HG02943 (cell line): ENCODE data around the gene POLN.

Experiments
- ATAC-seq: cut with Tn5 transposase; IDR thresholded peaks from one replicate; pipeline ENCODE4 v1.9.1; 2021; ENCODE audit warnings: mild to moderate bottlenecking, low read depth, moderate library complexity; ENCODE audit not compliant: unreplicated experiment

Gene POLN

DNA sequence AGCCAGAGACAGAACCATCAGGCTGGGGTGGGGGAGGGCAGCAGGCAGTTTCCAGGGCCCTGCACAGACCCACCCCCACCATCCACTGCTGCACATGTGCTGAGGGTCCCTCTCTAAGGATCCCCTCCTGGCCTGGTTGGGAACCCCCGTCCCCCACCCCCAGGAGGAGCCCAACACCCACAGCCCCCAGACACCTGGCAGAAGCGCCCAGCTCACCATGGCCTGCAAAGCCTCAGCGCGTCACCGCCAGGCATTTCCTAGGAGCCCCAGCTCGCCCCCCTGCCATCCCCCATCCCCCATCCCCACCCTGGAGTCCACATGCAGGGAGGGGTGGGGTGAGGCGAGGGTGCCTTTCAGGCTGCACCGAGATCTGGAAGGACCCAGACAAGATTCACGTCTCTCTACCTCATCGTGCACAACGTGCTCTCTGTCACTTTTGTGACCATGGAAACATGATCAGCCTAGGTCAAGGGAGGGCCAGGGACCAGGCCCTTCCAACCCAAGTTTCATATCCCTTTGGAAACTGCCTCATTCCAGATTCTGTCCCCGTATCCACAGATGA is 10.7 kb upstream of the POLN start:
- no peak for ATAC-seq

DNA sequence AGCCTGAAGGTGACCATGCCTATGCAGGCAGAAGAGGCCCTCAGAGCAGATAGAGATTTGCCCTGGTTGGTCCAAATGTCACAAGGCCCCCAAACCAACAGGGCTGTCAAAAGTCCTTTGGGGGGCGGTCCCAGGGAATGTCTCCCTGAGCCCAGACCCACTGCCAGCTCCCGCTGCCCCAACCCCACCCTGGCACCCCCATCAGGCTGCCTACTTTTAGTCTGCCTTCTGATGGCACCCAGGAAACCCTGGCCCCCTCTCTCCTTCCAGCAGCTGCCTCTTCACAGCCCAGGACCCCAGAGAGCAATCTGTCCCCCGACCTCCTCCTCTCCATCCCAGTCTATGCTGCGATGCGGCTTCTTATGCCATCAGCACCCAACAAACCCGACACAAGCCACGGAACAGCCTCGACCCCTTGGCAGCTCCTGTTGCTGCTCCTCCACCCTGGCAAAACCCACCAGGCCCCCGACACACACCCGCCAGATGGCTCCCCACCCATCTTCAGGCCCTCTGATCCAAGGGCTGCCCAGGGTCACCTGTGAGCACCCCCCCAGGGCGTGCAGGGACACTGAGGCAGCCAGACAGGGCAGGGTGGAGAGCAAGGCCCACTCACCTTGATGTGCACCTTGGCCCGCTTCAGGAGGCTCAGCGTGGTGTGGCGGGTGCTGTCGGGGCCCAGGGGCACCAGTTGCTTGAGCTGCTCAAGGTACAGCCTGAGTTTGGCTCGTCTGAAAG is 10.0 kb upstream of the POLN start:
- ATAC-seq, result no peak

DNA sequence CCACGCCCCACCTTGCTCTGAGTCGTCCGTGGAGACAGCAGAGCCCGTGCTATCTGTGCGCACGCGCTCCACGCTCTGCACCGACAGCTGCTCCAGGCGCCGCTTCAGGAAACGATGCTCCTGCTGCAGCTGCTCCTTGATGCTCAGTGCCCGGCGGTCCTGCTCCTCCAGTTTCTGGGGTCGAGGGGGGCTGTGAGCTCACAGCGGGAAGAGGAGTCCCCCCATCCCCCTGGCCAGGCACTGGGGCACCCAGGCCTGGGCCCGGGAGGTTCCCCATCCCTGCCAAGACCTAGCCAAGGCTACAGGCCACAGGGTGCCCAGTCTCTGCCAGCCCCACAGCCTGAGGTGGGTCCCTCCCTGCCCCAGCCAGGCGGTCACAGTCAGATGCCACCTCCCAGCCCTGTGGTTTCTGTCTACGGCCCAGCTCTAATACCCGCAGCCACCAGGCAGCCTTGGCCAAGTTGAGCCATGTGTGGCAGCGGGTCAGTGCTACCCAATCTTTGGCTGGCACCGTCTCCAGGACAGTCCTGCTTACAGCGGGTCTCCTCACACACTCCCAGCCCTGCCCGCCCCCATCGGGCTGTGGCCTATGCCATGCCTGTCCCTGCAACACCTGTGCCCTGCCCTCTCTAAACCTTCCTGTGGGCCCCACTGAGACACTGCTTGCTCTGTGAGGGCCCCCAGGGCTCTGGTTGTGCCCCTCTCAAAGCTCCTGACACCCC is 9.3 kb upstream of the POLN start:
- ATAC-seq, result no peak

DNA sequence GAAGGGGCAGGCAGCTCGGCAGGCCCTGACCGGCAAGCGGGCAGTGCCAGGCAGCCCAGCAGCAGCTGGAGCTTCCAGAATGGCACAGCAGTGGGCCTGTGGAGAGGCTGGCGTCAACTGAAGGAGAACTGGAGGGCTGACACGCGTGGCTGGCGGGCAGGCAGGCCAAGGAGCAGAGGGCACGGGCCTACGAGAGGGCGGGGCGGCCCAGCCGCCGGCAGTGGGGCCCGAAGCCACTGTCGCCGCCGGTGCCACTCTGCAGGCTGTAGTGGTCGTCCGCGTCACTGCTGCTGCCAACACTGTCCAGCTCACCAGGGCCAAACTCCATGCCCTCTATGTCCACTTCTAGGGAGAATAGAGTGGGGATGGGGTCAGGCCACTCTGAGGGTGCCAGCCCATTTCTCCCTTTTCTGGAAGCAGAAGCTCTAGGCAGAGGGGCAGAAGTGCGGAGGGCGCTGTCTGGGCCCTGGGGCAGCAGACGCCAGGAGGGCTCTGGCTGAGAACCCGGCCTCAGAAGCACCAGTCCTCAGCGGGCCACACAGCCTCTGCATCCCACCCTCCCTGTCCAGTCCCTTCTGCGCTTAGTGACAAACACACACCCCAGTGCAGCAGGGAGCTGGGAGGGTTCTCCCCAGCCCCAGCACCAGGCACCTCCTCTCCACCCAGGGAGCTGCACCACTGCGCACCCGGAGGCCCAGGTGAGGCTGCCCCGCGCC is 8.6 kb upstream of the POLN start:
- no peak for ATAC-seq

DNA sequence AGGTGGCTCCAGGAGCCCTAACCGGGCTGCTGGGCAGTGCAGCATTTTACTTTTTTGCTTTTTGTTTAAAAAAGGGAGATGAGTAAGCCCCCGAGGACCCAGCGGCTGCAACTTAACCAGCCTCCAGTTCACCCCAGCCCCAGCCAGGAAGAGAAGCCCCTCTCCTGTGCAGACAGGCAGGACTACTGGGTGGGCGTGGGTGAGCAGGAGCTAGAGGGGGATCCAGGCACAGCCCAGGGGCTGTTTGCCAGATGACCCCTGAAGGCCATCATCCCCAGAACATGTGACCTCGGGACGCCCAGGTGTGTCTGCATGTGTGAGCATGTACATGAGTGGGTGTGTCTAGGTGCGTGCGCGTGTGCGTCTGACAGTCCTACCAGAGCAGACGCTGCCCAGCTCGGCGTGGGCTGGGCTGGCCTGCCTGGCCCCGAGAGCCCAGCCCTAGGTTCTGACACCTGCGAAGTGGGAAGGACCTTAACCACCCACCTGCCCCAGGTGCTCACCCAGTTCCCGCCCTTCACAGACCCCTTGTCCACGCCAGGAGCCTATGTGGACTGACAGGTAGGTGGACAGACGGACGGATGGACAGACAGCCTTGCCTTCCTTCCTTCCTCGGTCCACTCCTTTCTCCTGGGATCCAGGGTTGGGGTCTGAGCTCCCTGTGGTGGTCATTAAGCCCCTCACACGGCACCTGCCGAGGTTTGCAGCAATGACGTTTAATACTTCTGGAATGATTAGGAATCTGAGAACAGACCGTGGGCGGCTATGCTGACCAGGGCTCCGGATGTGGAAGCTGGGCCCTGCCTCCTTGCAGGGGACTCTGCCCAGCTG is 7.8 kb upstream of the POLN start:
- ATAC-seq, result no peak

DNA sequence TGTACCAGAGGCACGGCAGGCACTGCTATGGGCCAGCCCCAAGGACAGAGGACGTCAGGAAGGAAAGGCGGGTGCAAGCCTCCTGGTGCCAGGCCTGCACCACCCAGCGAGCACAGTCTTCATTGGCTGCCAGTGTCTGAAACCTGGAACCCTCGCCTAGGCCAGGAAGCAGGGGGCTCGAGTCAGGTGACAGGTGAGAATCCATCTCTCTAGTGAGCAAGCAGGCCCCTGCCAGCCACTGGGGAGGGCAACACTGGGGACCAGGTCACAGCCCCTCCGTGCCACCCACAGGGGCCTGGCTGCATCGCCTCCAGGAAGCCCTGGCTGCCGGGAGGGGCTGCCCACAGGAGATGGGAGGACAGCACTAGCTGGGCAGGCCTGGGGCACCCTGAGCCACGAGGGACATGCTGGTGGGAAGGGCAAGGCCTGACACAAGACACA is 6.9 kb upstream of the POLN start:
- no peak for ATAC-seq

DNA sequence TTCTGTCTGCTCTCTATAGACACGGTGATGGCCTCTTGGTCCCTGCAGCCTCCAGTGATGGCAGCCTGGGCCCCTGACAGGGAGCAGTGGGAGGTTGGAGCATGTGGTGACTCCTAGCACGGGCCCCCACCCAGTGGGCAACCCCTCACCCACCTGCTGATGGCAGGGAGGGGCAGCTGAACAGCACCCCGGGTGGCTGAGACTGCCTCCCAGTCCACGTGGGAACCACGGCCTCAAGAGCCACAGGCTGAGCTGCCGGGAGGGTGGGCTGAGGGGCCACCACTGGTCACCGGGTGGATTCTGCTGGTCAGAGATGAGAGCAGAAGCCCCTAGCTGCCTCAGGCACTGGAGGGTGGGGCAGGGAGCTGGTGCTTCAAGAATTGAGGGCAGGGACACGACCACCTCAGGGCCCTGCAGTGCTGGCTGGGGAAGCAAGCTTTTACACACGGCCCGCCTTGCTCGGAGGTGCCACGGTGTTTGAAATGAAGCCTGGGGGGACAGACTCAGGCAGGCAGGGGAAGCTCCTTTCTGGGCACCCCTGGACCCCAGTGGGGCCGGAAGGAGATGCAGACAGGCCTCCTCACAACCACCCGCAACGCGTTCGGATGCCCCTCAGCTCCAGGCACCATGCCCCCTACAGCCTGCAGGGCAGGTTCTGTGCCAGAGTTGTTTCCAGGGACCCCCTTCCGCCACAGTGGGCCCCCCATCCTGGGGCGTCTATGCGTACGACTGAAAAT is 6.3 kb upstream of the POLN start:
- ATAC-seq, result no peak

DNA sequence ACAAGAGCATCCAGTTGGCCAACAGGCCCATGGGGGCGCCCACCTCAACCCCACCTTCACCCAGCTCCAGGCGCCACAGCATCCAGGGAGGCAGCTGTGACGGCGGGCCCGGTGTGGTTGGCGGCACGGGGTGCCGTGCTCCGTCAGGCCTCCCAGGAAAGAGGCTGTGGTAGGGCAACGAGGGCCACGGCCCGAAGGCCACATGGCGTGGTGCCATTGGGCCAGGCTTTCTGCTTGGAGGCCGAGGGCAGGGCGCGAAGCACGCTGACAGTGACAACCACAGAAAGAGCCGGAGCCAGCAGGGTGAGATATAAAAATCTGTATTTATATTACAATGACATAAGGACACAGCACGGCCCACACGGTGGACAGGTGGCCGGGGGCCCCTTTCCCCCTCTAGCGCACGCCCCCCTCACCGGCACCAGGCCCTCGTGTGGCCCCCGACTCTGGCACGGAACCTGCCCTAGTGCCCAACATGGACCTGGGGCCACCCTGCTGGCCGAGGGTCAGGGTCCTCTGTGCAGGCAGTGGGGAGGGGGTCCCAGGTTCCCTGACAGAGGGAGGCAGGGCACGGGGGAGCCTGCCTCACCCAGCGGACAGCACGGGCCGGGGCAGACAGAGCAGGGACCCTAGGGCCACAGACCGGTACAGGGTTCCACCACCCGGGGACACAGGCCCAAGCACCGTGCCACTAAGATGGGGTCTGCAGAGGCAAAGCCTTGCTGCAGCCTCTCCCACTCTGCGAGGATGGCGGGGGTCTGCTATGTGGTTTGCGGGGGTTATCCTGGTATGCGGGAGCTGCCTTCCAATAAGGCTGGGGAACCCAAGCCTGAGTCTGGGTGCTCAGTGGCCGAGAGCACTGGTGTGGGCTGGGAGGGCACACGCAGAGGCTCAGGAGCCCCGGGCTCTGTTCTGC is 5.5 kb upstream of the POLN start:
- ATAC-seq, result no peak

DNA sequence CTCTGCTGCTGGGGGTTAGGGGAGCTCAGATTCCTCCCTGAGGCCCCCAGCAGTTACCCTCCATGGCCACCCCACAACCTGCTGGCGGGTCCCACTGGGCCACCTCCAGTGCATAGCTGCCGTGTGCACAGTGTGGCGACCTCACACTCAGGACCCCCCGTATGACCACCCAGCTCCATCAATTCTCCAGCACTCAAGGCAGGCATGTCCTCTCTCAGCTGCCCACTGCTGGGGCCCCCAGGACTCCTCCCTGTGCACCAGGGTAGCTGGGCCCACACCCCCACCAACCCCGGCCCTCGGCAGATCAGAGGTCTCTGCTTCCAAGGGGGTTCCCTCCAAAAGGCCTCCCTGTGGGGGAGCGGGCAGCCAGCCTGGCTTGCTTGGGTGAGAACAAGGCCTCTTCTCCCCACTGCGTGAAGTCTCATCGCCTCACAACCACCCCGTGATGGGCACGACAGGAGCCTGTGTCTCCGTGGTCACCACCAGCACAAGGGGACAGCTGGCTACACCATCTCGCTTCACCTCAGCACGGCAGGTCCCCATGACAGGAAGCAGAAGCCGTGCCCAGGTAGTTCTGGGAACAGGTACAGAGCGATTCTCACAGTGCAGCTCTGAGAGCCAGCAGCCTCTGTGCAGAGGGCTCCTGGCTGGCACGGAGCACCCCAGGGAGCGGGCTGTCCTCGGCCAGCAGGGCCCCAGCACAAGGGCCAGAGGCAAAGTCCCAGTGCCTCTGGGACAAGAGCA is 4.6 kb upstream of the POLN start:
- no peak for ATAC-seq

DNA sequence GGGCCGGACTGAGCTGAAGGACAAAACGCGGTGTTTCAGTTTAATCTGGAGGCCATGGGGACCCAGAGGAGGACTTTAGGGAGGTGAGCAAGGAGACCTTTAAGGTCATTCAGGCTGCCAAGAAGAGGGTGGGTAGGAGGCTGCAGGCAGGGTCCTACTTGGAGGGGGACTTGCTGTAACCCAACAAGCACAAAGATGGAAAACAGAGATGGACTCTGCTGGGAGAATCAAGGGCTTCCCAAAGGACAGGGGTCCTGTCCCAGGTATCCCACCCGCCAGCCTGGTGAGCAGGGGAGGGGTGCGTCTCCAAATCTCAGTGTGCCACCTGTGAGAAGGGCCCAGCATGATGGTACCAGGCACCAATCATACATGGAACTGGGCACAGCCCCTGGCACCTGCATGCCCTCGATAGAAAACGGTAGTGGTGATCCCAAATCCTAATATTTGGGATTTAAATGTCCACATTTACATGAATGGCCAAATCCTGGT is 3.9 kb upstream of the POLN start:
- ATAC-seq, result no peak

DNA sequence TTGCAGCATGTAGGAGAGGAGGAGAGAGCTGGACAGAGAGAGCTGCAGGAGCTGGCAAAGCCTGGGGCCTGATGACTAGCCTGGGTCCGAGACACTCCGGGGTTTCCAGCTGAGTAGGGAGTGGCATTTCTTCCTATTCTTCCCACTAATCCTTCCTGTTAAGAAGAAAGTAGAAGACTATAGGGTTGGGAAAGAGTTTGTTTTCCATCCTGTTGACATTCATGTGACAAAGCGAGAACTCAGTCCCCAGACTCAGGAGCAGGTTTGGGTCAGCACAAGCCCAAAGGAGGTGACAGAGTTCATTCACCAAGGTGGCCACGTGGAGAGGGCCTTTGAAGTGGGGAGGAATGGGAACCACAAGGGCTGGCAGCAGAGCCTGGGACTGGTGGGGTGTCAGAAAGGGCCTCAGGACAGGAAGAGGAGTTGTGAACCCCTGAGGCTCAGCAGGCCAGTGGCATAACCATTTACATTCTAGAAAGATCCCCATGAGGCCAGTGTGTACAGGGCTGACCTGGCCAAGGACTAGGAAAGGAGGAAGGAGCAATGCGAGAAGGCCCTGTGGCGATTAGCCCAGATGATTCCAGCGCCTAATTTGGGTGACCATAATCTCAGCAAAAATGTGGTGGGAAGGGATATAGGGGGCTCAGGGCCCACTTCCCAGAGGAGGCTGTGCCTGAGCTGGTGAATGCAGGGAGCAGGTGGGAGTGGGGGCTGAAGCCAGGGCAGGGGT is 3.3 kb upstream of the POLN start:
- no peak for ATAC-seq

DNA sequence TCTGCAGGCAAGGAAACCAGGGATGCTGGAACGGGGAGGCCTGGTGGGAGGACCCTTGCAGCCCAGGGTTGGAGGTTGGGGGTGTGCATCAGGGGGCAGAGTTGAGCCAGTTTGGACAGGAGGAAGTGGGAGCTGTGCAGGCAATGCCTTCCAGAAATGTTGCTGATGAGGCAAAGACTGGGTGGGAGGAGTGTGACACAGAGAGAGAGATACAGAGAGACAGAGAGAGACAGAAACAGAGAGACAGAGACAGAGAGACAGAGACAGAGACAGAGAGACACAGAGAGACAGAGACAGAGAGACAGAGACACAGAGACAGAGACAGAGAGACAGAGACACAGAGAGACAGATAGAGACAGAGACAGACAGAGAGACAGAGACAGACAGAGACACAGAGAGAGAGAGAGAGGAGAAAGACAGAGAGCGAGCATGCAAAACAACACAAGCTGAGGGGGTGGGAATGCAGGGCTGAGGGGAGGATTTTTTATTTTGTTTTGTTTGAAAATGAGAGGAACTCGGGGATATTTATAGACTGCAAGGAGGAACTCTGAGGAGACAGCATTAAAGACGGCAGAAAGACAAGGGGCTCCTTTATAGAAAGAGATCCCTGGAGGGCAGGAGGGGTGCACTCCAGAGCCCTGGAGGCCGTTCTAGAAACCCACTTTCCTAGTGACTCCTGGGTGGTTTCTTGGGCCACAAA is 1.9 kb upstream of the POLN start:
- no peak for ATAC-seq

DNA sequence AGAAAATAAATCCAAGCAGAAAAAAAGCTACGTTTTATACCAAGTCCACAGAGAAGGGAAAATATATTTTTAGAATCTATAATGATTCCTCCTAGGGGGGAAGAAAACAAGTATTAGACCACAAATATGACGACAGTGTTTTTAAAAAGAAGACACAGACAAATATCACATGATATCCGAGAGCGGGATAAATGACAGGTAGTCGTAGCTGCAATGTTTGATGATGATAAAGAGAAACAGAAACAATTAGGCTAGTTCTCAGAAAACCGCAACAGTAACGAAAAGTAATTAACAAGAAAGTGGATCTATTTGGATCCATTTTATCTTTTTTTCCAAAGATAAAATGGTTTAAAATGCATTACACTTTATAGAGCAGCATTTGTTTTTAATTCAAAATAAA is 918 bp downstream of the POLN start:
- ATAC-seq, result no peak

DNA sequence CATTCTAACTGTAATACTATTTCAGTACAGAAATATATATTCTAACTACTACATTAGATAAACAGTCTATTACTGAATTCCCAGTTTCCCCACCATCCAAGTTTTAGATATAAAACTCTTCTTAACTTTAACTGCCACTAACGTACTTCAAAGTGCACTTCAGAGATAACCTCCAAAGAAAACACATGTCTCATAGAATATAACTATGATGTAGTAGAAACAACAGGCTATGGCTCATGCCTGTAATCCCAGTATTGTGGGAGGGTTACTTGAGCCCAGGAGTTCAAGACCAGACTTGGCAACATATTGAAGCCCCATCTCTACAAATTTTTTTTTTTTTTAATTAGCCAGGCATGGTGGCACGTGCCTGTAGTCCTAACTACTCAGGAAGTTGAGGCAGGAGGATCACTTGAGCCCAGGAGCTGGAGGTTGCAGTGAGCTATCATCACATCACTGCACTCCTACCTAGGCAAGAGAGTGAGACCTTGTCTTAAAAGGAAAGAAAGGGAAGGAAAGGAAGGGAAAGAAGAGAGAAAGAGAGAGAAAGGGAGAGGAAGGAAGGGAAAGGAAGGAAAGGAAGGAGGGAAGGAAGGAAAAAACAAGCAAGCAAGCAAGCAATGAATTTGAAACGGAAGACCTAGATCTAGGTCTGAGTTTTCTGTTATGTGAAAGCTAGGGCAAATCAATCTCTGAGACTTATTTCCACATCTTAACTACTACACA is 4.8 kb downstream of the POLN start:
- ATAC-seq, result no peak

DNA sequence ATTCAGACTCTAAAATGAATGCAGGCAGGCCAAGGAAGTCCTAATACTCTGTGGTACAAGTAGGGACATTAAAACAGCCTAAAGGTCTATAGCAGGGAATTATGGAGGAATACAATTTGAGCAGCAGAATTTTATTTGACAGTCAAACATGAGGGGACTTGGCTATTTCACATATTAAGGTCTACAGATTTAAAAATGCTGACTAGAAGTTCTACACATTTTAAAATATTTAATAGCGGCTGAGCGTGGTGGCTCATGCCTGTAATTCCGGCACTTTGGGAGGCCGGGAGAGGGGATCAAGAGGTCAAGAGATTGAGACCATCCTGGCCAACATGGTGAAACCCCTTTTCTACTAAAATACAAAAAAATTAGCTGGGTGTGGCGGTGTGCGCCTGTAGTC is 10.8 kb downstream of the POLN start:
- ATAC-seq, result no peak

DNA sequence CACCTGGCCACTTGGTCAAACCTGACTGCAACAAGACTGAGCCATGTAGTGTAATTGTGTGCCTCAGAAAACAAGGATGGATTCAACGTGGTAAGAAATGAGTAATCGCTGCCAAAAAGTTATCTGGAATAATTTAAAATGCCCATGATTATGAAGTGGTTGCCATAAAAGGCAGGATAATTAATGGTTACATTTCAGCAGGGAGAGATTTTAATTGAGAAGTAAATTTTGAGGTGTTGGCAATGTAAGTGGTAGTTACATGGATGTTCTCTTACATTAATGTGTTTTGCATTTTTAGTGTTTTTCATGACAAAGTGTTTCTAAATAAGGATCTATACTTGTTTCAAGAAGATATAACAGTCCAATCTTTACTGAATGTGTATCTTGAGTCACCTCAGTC is 15.7 kb downstream of the POLN start:
- ATAC-seq, result no peak
